NOMO-1 (cell line): ENCODE data around the gene POLD2.

ENCODE experiments used
- DNase-seq, 2 experiments: peaks; one replicate each; lab custom pipeline; 2025; ENCODE audit not compliant: unreplicated experiment in 2 of 2; lab: John Stamatoyannopoulos, UW

The POLD2 gene

DNA sequence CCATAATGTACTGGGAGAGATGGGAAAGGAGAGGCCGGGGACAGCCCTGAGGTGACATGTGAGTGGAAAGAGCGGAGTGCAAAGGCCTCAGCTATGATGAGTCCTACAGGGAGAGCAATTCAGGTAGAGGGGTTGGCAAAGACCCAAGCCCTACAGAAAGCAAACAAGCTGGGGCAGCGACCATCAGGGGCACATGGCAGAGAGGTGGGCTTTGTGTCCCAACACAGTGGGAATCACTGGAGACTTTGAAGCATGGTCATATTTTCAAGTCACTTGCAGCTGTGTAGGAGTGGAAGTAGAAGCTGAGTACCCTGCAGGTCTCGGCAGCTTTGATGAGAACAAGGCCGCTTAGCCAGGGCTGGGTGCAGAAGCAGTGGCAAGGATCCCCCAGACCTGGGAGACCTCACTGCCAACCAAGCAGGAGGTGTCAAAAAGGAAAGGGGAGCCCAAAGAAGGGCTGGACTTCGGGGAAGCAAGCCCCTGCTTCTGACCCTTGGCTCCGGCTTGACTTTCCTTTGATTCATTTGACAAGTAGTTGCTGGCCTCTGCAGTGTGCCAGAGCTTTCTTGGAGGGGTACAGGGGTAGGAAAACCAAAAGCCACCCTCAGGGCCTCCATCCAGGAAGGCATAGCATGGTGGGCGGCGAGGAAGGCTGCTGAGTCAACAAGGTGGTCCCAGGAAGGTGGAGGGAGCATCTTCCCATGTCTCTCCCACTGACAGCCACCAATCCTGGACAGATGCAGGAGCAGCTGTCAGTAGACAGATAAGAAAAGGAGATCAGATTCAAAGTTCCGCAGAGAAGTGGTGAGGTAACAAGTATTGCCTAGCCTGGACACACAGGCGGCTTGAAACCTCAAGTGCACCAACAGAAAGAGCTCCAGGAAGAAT lies 56.0 kb downstream of the POLD2 start:
- DNase-seq = no peak

DNA sequence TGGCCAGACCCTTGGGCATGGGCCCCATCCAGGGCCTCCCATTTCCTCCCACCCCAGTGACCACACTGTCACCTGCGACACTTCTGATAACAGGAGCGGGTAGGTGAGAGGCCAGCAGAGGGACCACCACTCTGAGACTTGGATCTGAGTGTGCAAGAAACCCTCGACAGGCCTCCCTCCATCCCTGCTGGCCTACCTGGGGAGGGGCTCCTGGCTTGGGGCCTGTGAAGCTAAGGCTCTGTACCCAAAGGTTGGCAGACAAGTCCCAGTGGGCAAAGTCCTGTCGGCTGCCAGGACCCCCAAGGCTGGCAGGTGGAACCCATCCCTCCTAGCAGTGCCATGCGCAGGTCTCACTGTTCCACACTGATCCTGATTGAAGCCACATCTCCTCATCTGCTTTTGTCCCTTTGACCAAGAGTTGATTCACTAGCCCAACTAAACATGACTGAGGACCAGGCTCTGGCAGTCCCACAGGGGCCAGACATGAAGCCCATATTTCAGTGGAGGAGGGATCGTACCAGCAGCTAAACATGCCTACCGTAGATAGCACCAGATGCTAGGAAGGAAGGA lies 56.8 kb downstream of the POLD2 start:
- DNase-seq = no peak

DNA sequence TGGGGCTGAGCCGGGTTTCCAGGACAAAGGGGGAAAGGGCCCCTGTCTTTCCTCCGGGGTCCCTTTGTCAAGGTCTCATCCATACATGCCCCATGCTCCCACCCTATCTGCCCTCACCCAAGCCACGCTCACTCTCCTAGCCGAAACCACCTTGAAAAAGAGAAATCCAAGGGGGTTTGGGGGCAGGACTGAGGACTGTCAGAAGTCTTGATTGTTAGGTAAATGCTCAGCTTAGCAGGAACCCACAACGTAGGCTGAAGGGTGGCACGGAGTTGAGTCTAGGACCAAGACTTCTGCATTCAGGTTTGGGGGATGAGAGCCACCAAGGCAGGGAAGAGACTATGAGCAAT lies 57.3 kb downstream of the POLD2 start:
- DNase-seq = no peak

DNA sequence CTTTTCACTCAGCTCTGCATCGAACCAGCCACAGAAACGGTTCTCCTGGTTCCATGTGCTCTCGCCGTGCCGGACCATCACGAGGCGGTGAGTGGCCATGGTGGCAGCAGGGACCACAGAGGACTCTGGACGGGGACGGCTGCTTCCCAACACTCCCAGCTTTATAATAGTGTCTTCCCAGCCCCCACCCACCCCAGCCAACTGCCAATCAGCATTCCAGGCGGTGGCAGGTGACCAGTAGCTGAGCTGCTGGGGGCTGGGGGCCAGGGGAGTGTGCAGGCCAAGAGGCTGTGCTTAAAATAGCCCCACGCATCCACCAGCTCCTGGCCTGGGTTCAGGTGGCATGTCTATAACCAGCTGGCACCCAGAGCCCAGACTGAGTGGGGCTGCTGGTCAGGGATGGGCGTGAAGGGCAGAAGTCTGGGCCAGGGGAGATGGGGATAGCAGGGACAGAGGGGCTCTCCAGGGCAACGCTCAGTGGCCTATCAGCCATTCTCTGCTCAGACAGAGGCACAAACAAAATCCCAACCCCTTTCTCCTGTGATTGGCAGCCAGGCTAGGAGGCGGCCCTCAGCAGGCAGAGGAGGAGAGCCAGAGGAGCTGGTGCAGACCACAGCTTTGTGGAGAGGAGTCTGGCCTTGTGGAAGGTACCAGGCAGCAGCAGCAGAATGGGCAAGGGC lies 57.8 kb downstream of the POLD2 start, which contains the start of gene PGAM2:
Gene PGAM2 (minus strand): TSS at position 137 of the 680 bp plus-strand sequence. CDS start 38 bp downstream, at position 99.
- no peak for DNase-seq

DNA sequence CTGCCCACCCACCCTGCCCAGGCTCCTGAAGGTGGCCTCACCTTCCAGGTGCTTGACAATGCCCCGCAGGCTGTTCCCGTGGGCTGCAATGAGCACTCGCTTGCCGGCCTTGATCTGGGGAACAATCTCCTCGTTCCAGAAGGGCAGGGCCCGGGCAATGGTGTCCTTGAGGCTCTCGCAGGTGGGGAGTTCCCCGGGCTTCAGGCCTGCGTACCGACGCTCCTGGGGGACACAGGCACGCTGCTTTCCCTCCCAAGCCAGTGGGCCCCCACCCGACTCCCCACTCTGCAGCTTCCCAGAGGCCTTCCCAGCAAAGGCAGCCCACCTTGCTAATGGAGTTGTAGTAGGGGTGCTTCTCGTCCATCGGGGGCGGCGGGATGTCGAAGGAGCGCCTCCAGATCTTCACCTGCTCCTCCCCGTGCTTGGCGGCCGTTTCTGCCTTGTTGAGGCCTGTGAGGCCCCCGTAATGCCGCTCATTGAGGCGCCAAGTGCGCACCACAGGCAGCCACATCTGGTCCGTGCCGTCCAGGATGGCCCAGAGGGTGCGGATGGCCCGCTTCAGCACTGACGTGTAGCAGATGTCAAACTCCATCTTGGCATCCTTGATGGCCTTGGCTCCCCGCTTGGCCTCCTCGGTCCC lies 58.4 kb downstream of the POLD2 start:
- DNase-seq = no peak
